Measurements from ENCODE around the gene CLEC1B. TPM values are rescaled to one million over a fixed set of nuclear protein-coding genes. Genes with fewer than 3 reads are reported as not detected.
"Not testable (repeated sequence)": the region's sequence is repeated elsewhere in the genome, so short reads cannot be mapped to it uniquely, and the experiment has no call there.

CLEC1B gene
- total RNA-seq, 4 donors from 2014 or later = not detected

DNA sequence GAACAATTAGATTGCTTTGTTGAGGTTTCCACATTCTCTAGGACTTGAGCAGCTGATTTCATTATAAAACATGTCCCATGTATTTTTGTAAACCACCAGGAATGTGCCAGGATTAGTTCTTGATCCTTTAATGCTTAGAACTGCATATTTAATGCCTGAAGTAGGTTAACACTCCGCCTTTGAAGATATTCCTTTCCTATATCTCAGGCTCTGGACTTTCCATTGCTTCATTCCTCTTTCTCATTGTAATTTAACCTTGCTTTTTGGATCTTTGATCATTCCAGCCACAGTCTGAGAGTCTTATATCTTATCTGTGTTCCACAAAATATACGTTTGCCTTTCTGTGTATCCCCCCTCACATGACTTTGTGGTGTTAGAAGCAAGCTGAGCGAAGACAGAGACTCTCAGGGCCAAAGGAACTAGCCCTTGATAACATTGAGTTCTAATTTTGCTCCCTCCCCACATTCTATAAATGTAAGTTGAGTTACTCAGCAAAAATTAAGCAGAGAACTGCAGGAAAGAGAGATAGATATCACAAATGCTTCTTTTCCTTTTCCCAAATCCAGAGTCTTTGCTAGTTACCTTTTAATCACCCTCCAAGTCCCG lies 2.4 kb upstream of the CLEC1B start:
- Histone ChIP-seq H3K9me3 (no peaks in the 10 kb centered on the region), H3K4me3 (no peak overlapping the region), H3K27ac (no peak overlapping the region), H3K27me3 (peaks cover 0 to 18% (median 0%) of the 10 kb centered on the region in 4 donors), H3K36me3 (no peaks in the 10 kb centered on the region), H3K4me1 (no peaks in the 10 kb centered on the region)
- no peak for DNase-seq
- no peak for TF ChIP-seq POLR2A (IDR thresholded peaks at IDR 0.05)
- TF ChIP-seq, protein P1, sequence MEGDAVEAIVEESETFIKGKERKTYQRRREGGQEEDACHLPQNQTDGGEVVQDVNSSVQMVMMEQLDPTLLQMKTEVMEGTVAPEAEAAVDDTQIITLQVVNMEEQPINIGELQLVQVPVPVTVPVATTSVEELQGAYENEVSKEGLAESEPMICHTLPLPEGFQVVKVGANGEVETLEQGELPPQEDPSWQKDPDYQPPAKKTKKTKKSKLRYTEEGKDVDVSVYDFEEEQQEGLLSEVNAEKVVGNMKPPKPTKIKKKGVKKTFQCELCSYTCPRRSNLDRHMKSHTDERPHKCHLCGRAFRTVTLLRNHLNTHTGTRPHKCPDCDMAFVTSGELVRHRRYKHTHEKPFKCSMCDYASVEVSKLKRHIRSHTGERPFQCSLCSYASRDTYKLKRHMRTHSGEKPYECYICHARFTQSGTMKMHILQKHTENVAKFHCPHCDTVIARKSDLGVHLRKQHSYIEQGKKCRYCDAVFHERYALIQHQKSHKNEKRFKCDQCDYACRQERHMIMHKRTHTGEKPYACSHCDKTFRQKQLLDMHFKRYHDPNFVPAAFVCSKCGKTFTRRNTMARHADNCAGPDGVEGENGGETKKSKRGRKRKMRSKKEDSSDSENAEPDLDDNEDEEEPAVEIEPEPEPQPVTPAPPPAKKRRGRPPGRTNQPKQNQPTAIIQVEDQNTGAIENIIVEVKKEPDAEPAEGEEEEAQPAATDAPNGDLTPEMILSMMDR (IDR thresholded peaks at IDR 0.05) = no peak
- intact Hi-C loops (cut with DNase I) = no loop called here
- 66 to 70% methylated on average over 4 of the region's 4 CpGs for WGBS, 2 donors

DNA sequence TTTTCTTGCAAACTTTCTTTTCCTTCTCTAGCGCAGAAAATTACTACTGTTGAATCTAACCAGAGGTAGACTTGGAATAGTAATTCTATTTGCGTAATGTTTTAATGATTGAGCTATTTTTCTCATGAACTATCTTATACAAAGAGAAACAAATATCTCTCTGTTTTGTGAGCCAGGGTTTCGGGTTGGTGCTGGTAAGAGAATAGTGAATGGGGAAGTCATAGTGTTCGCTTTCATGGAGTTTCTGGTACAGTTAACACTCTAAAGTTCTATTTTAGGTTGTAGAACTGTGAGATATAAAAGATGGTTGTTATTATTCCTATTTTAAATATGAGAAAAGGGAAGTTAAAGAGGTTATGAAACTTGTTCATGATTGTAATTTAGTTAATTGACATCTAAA lies 6.6 kb downstream of the CLEC1B start:
- Histone ChIP-seq H3K4me1 (no peaks in the 10 kb centered on the region), H3K27me3 (peaks cover 0 to 13% (median 0%) of the 10 kb centered on the region in 4 donors), H3K27ac (no peak overlapping the region), H3K4me3 (no peak overlapping the region), H3K36me3 (no peaks in the 10 kb centered on the region), H3K9me3 (no peaks in the 10 kb centered on the region)
- TF ChIP-seq POLR2A (IDR thresholded peaks at IDR 0.05) = no peak
- TF ChIP-seq, protein P1 (IDR thresholded peaks at IDR 0.05) = no peak
- DNase-seq = no peak
- 72 to 92% methylated on average over 4 of the region's 4 CpGs for WGBS, 2 donors
- intact Hi-C loops (cut with DNase I) = no loop called here

DNA sequence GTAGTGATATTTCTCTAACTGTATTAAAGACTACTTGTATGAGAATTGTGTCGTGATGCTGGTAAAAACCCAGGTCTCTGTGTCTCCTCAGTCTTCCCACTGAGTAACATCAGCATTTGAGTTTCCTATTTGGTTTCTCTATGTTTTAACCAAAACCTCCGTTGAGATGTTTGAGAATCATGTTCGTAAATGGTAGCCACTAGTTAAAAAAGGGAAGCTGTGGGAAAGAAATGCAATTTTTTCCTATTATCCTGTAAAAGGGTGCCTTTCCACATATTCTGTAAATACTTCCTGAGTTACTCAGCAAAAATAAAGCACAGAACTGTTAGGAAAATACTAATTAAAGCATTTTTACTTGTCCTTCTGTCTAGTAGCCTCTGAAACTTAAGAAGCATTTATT lies 7.0 kb downstream of the CLEC1B start:
- TF ChIP-seq, protein P1 (IDR thresholded peaks at IDR 0.05) = no peak
- no peak for TF ChIP-seq POLR2A (IDR thresholded peaks at IDR 0.05)
- 62 to 63% methylated on average over 3 of the region's 3 CpGs for WGBS, 2 donors
- Histone ChIP-seq H3K36me3 (no peaks in the 10 kb centered on the region), H3K27me3 (peaks cover 0 to 13% (median 0%) of the 10 kb centered on the region in 4 donors), H3K4me1 (no peaks in the 10 kb centered on the region), H3K4me3 (no peak overlapping the region), H3K27ac (no peak overlapping the region), H3K9me3 (no peaks in the 10 kb centered on the region)
- intact Hi-C loops (cut with DNase I) = no loop called here
- no peak for DNase-seq

DNA sequence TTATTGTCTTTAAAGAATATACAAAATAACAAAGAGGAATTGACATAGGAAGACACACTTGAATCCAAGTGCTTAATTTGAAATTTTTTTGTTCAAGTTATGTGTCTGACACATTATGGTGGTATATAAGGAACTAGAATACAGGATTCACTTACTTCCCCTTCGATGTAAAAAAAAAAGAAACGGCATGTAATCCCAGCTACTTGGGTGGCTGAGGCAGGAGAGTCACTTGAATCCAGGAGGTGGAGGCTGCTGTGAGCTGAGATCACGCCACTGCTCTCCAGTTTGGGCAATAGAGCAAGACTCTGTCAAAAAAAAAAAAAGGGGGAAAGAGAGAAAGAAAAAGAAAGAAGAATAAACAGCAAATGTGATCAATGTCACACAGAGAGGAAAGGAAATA lies 18.8 kb downstream of the CLEC1B start:
- intact Hi-C loops (cut with DNase I) = no loop called here
- TF ChIP-seq, protein P1 (IDR thresholded peaks at IDR 0.05) = no peak
- TF ChIP-seq POLR2A (IDR thresholded peaks at IDR 0.05) = no peak
- H3K27me3 ChIP-seq = no peaks in the 10 kb centered on the region
- no peak overlapping the region for H3K4me3 ChIP-seq
- no peaks in the 10 kb centered on the region for H3K9me3 ChIP-seq
- no peaks in the 10 kb centered on the region for H3K4me1 ChIP-seq
- no peak for DNase-seq
- no peaks in the 10 kb centered on the region for H3K36me3 ChIP-seq
- no peak overlapping the region for H3K27ac ChIP-seq
- whole genome bisulfite sequencing, 2 donors = 69 to 83% methylated on average over 3 of the region's 3 CpGs

DNA sequence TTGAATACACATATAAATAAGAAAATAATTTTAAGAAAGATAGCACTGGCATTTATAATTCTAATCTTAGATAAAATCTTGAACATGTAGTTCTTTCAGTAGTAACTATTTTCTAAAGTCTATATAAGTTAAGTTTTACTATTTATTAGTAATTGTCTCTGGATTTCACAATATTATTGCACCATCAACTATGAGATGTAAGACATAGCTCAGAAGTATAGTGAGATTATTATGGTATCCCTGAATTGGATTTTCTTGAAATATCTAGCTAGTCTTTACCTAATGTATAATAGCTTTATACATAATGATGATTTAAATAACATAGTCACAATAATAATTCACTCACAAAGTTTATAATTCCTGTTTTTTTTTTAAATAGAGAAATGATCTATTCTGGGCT lies 21.0 kb downstream of the CLEC1B start:
- no peak overlapping the region for H3K4me3 ChIP-seq
- no peaks in the 10 kb centered on the region for H3K27me3 ChIP-seq
- TF ChIP-seq, protein P1 (IDR thresholded peaks at IDR 0.05) = no peak
- no peak for TF ChIP-seq POLR2A (IDR thresholded peaks at IDR 0.05)
- H3K9me3 ChIP-seq = no peaks in the 10 kb centered on the region
- H3K36me3 ChIP-seq = no peaks in the 10 kb centered on the region
- H3K27ac ChIP-seq = no peak overlapping the region
- no peaks in the 10 kb centered on the region for H3K4me1 ChIP-seq
- DNase-seq = no peak
- intact Hi-C loops (cut with DNase I) = no loop called here

DNA sequence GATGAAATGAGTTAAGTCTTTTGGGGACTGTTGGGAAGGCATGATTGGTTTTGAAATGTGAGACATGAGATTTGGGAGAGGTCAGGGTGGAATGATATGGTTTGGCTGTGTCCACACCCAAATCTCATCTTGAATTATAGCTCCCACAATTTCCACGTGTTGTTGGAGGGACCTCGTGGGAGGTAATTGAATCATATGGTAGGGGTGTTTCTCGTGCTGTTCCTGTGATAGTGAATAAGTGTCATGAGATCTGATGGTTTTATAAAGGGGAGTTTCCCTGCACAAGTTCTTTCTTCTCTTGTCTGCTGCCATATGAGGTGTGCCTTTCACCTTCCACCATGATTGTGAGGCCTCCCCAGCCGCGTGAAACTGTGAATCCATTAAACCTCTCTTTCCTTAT lies 22.3 kb downstream of the CLEC1B start:
- not testable (repeated sequence) for H3K9me3 ChIP-seq

More for the DNA sequence above, 22.3 kb downstream of the CLEC1B start:
- H3K4me3 ChIP-seq; H3K4me1 ChIP-seq; H3K27me3 ChIP-seq; H3K27ac ChIP-seq; H3K36me3 ChIP-seq; intact Hi-C loops (cut with DNase I); DNase-seq: not testable (repeated sequence)
- WGBS, 2 donors = 61% methylated on average over 5 of the region's 5 CpGs

All from esophagus squamous epithelium (tissue), 5 donors.